GM12878 (cell line): ENCODE data around the gene LY6G5B. TPM values are rescaled to one million over a fixed set of nuclear protein-coding genes. Genes with fewer than 3 reads are reported as not detected.

ENCODE experiments used
- ASH2L ChIP-seq: fragments of 300-600, 200-600 bp; sonication (generic); IDR thresholded peaks from 2 replicates; pipeline ENCODE4 v1.6.1; 2017; ENCODE audit warnings: low read depth, mild to moderate bottlenecking, borderline replicate concordance
- BCL11A ChIP-seq: IDR thresholded peaks from 2 replicates; pipeline ENCODE4 v1.6.1; 2011; ENCODE audit warnings: low read depth, low read length
- CBX5 ChIP-seq: sonication (generic); IDR thresholded peaks from 2 replicates; pipeline ENCODE4 v1.6.1; 2016; ENCODE audit warnings: low read depth, moderate library complexity, mild to moderate bottlenecking, inconsistent platforms
- CREM ChIP-seq: IDR thresholded peaks from 2 replicates; pipeline ENCODE4 v1.6.1; 2014; ENCODE audit warnings: antibody characterized with exemption, low read depth
- EED ChIP-seq: sonication (generic); IDR thresholded peaks from 2 replicates; pipeline ENCODE4 v1.6.1; 2016; ENCODE audit warnings: antibody characterized with exemption, low read depth
- FOXM1 ChIP-seq: IDR thresholded peaks from 2 replicates; pipeline ENCODE4 v1.6.1; 2012; ENCODE audit warnings: low read depth, mild to moderate bottlenecking, inconsistent platforms, low read length, moderate library complexity
- HCFC1 ChIP-seq: fragments of 150-350 bp; IDR thresholded peaks from 2 replicates; pipeline ENCODE4 v1.6.1; 2014; ENCODE audit warnings: low read length
- IKZF2 ChIP-seq, 2 experiments: fragments of 450-650 bp; IDR thresholded peaks; 2 replicates each; pipeline ENCODE4 v1.6.1; 2017; ENCODE audit warnings: mild to moderate bottlenecking in 2 of 2, moderate library complexity in 2 of 2
- LARP7 ChIP-seq: fragments of 450-650 bp; IDR thresholded peaks from 2 replicates; pipeline ENCODE4 v1.6.1; 2017; ENCODE audit warnings: mild to moderate bottlenecking
- MEF2A ChIP-seq: IDR thresholded peaks from 2 replicates; pipeline ENCODE4 v1.6.1; 2011; ENCODE audit warnings: low read depth, mild to moderate bottlenecking, low read length, moderate library complexity; ENCODE audit not compliant: insufficient read depth
- NBN ChIP-seq: fragments of 450-650 bp; IDR thresholded peaks from 2 replicates; pipeline ENCODE4 v1.6.1; 2016
- NFIC ChIP-seq: IDR thresholded peaks from 2 replicates; pipeline ENCODE4 v1.6.1; 2012; ENCODE audit warnings: low read depth, mild to moderate bottlenecking, inconsistent platforms, low read length, moderate library complexity
- NR2C1 ChIP-seq: fragments of 450-650 bp; IDR thresholded peaks from 2 replicates; pipeline ENCODE4 v1.6.1; 2017; ENCODE audit warnings: antibody characterized with exemption, mild to moderate bottlenecking, moderate library complexity
- NRF1 ChIP-seq: conservative IDR thresholded peaks from 2 replicates; pipeline ENCODE4 v1.6.1; 2011; ENCODE audit warnings: mild to moderate bottlenecking, low read depth, low read length, improper control_type of control experiment
- PAX8 ChIP-seq: fragments of 450-650 bp; IDR thresholded peaks from 2 replicates; pipeline ENCODE4 v1.6.1; 2017; ENCODE audit warnings: mild to moderate bottlenecking, moderate library complexity
- POLR2AphosphoS2 ChIP-seq: IDR thresholded peaks from 2 replicates; pipeline ENCODE4 v1.6.1; 2011; ENCODE audit warnings: low read depth, mild to moderate bottlenecking, low read length, improper control_type of control experiment, moderate library complexity
- RB1 ChIP-seq: fragments of 450-650 bp; formaldehyde crosslinking; IDR thresholded peaks from 2 replicates; pipeline ENCODE4 v1.6.1; 2017; ENCODE audit warnings: mild to moderate bottlenecking, borderline replicate concordance
- STAT3 ChIP-seq: IDR thresholded peaks from 2 replicates; pipeline ENCODE4 v1.6.1; 2011; ENCODE audit warnings: low read depth, low read length, improper control_type of control experiment
- TCF7 ChIP-seq: IDR thresholded peaks from 2 replicates; pipeline ENCODE4 v1.6.1; 2014; ENCODE audit warnings: antibody characterized with exemption, borderline replicate concordance
- polyA plus RNA-seq, 11 experiments: library from polyadenylated mRNA; depleted of rRNA in 4 of 11; unstranded in 6 of 11; stranded (reverse) in 5 of 11; fragments of >200 nt; fragmentation: Nextera tagmentation in 4 of 11; fragmentation: Illumina TruSeq in 1 of 11; extraction: Ambion mirVana in 4 of 11; extraction: Trizol in 1 of 11; gene quantifications; 1 replicate in 1 of 11; 2 replicates in 10 of 11; pipeline versions ENCODE4 v1.2.1 to v1.2.3, GENCODE V29; 2011 to 2016; ENCODE audit warnings: inconsistent platforms in 2 of 11, missing spikeins in 2 of 11, low read depth in 1 of 11
- total RNA-seq, 4 experiments: library from RNA; depleted of rRNA in 3 of 4; stranded (reverse); fragments of >200 nt in 3 of 4; fragmentation: Illumina TruSeq in 1 of 4; extraction: Trizol in 1 of 4; gene quantifications; 2 replicates each; pipeline versions ENCODE4 v1.2.1 to v1.2.3, GENCODE V29; 2013 to 2021
- TF ChIP-seq, protein P1 (sequence below): fragments of 450-650 bp; IDR thresholded peaks from 2 replicates; pipeline ENCODE4 v1.6.1; 2016; ENCODE audit warnings: mild to moderate bottlenecking, moderate library complexity, borderline replicate concordance
- TF ChIP-seq, protein P2 (sequence below): fragments of 450-650 bp; formaldehyde crosslinking; IDR thresholded peaks from 2 replicates; pipeline ENCODE4 v1.4.0; 2020; ENCODE audit warnings: mild to moderate bottlenecking, moderate library complexity
- TF ChIP-seq, protein P3 (sequence below): IDR thresholded peaks from 2 replicates; pipeline ENCODE4 v1.6.1; 2012; ENCODE audit warnings: low read length, inconsistent platforms

Gene LY6G5B
- total and polyA plus RNA-seq, 10 of the 15 experiments (the other 5 are each of a cell fraction or from before 2014, with no cell fraction given): 3.2 to 16.5 (median 7.5) TPM

DNA sequence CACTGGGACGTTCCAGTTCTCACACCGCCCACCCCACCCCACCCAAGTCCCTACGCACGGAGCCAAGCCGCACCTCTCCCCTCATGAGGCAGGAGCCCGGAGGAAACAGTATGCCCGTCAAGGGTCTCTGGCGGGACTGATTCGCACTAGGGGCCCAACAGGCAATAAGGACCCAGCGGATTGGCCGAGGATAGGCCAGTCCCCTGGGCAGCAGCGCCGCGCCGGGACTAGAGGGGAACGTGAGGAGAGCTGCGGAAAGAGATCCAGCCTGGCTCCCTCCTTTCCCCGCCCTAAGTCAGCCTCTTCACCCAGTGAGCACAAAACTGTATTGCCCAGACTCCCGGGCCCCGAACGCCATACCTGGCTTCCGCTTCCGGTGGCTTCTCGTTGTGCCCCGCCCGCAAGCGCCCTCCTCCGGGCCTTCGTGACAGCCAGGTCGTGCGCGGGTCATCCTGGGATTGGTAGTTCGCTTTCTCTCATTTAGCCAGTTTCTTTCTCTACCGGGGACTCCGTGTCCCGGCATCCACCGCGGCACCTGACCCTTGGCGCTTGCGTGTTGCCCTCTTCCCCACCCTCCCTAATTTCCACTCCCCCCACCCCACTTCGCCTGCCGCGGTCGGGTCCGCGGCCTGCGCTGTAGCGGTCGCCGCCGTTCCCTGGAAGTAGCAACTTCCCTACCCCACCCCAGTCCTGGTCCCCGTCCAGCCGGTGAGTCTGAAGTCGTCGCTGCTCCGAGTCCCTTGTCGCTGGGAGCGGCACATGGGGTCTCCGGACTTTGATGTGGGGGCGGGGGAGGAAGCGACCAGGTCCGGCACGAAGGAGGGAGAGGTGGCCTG is 4.1 kb upstream of the LY6G5B start, which contains the start of gene CSNK2B (continued):
- TF ChIP-seq NR2C1: peak; percentile 98
- TF ChIP-seq, protein P1, sequence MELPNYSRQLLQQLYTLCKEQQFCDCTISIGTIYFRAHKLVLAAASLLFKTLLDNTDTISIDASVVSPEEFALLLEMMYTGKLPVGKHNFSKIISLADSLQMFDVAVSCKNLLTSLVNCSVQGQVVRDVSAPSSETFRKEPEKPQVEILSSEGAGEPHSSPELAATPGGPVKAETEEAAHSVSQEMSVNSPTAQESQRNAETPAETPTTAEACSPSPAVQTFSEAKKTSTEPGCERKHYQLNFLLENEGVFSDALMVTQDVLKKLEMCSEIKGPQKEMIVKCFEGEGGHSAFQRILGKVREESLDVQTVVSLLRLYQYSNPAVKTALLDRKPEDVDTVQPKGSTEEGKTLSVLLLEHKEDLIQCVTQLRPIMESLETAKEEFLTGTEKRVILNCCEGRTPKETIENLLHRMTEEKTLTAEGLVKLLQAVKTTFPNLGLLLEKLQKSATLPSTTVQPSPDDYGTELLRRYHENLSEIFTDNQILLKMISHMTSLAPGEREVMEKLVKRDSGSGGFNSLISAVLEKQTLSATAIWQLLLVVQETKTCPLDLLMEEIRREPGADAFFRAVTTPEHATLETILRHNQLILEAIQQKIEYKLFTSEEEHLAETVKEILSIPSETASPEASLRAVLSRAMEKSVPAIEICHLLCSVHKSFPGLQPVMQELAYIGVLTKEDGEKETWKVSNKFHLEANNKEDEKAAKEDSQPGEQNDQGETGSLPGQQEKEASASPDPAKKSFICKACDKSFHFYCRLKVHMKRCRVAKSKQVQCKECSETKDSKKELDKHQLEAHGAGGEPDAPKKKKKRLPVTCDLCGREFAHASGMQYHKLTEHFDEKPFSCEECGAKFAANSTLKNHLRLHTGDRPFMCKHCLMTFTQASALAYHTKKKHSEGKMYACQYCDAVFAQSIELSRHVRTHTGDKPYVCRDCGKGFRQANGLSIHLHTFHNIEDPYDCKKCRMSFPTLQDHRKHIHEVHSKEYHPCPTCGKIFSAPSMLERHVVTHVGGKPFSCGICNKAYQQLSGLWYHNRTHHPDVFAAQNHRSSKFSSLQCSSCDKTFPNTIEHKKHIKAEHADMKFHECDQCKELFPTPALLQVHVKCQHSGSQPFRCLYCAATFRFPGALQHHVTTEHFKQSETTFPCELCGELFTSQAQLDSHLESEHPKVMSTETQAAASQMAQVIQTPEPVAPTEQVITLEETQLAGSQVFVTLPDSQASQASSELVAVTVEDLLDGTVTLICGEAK: peak; percentile 94
- TF ChIP-seq POLR2AphosphoS2: peak; percentile 59; the same call in 1 of the 2 replicates
- no peak for TF ChIP-seq PAX8
- TF ChIP-seq MEF2A: no peak
- no peak for TF ChIP-seq NFIC
- TF ChIP-seq CBX5: no peak
- peak; percentile 90 for TF ChIP-seq CREM
- TF ChIP-seq EED: no peak
- no peak for TF ChIP-seq RB1
- TF ChIP-seq STAT3: no peak
- TF ChIP-seq IKZF2 (IDR thresholded peaks at IDR 0.05): peak in 1 of 2 experiments; percentile 54; a peak in 1 of 4 replicates
- TF ChIP-seq FOXM1: no peak
- peak; percentile 76 for TF ChIP-seq LARP7
- TF ChIP-seq, protein P2, sequence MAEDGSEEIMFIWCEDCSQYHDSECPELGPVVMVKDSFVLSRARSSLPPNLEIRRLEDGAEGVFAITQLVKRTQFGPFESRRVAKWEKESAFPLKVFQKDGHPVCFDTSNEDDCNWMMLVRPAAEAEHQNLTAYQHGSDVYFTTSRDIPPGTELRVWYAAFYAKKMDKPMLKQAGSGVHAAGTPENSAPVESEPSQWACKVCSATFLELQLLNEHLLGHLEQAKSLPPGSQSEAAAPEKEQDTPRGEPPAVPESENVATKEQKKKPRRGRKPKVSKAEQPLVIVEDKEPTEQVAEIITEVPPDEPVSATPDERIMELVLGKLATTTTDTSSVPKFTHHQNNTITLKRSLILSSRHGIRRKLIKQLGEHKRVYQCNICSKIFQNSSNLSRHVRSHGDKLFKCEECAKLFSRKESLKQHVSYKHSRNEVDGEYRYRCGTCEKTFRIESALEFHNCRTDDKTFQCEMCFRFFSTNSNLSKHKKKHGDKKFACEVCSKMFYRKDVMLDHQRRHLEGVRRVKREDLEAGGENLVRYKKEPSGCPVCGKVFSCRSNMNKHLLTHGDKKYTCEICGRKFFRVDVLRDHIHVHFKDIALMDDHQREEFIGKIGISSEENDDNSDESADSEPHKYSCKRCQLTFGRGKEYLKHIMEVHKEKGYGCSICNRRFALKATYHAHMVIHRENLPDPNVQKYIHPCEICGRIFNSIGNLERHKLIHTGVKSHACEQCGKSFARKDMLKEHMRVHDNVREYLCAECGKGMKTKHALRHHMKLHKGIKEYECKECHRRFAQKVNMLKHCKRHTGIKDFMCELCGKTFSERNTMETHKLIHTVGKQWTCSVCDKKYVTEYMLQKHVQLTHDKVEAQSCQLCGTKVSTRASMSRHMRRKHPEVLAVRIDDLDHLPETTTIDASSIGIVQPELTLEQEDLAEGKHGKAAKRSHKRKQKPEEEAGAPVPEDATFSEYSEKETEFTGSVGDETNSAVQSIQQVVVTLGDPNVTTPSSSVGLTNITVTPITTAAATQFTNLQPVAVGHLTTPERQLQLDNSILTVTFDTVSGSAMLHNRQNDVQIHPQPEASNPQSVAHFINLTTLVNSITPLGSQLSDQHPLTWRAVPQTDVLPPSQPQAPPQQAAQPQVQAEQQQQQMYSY (CRISPR knock-in tag): no peak
- 0 out of 2 replicates have a peak, but pooled peaks have one; percentile 23 for TF ChIP-seq TCF7
- TF ChIP-seq BCL11A: no peak
- TF ChIP-seq ASH2L: no peak
- TF ChIP-seq HCFC1: peak; percentile 97
- TF ChIP-seq, protein P3, sequence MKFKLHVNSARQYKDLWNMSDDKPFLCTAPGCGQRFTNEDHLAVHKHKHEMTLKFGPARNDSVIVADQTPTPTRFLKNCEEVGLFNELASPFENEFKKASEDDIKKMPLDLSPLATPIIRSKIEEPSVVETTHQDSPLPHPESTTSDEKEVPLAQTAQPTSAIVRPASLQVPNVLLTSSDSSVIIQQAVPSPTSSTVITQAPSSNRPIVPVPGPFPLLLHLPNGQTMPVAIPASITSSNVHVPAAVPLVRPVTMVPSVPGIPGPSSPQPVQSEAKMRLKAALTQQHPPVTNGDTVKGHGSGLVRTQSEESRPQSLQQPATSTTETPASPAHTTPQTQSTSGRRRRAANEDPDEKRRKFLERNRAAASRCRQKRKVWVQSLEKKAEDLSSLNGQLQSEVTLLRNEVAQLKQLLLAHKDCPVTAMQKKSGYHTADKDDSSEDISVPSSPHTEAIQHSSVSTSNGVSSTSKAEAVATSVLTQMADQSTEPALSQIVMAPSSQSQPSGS: no peak
- peak; percentile 40 for TF ChIP-seq NRF1
- TF ChIP-seq NBN: no peak
